GM20000 (cell line): Measurements from ENCODE around the gene S100G.

Source experiments
- DNase-seq: peaks from one replicate; pipeline ENCODE4 v3.0.0; 2012; ENCODE audit warnings: low spot score
- CTCF ChIP-seq: IDR thresholded peaks from 2 replicates; pipeline ENCODE4 v1.5.1; 2012; ENCODE audit warnings: mild to moderate bottlenecking, control low read depth; ENCODE audit errors: extremely low read depth, missing control alignments

The S100G gene

GRCh38 chrX:16635040-16635439 lies 14.9 kb upstream of the S100G start:
- TF ChIP-seq CTCF = no peak

DNA sequence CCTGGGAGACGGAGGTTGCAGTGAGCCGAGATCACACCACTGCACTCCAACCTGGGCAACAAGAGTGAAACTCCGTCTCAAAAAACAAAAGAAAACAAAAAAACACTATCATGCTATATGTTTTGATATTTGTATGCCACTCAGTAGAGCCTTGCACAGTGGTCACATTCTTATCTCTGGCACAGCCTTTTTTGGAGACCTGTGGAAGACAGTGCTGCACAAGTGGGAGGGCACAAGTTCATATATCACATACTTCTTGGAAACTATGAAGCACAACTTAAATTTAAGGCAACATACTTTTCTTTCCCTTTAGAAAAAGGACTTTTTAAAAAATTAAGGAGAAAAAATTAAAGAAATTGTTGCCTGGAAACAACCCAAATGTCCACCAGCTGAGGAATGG lies 14.4 kb upstream of the S100G start:
- DNase-seq = no peak
- TF ChIP-seq CTCF = no peak

More at GRCh38 chrX:16635040-16635439, 14.9 kb upstream of the S100G start:
- no peak for DNase-seq

GRCh38 chrX:16638533-16638932 lies 11.4 kb upstream of the S100G start:
- no peak for DNase-seq
- TF ChIP-seq CTCF = no peak

- no peak for TF ChIP-seq CTCF
- no peak for DNase-seq
These were observed 10.0 kb upstream of the S100G start for GRCh38 chrX:16639966-16640365.

DNA sequence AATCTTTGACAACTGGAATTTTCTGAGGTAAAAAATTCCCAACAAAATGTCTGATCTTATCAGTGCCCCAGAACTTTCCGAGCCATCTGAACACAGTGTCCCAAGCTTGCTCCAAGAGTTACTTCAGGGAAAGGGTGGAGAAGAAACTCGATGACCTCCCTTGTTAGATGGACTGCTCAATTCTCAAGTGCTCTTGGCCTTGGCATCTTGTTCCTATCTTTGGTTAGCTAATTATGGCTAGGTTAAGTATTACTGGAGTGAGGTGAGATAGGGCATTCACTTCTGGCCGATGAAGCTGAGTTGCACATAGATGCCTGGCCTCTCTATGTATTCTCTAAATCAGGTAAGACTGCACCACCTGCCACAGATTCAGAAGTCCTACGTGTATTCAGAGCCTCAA lies 9.1 kb upstream of the S100G start:
- TF ChIP-seq CTCF = no peak
- DNase-seq = no peak

DNA sequence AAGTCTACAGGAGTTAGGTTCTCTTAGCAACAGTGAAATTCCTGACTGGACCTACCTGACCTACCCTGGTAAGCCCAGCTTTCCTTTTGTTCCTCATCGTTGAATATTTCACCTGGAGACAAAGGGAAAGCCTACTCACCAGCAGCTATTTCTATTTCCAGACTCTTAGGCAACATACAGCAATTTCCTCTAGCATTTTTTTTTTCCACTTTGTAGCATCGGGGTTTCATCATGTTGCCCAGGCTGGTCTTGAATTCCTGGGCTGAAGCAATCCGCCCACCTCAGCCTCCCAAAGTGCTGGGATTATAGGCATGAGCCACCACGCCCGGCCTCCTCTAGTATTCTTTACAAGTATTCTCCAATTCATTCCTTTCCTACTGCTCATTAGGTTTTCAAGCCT lies 6.8 kb upstream of the S100G start:
- no peak for TF ChIP-seq CTCF
- DNase-seq = no peak

GRCh38 chrX:16646366-16647138 lies 3.4 kb upstream of the S100G start:
- TF ChIP-seq CTCF = no peak
- DNase-seq = no peak
